IMR-90 (cell line): Measurements from ENCODE around the gene DPP8. TPM values are rescaled to one million over a fixed set of nuclear protein-coding genes. Genes with fewer than 3 reads are reported as not detected.
"Not testable (repeated sequence)": the region's sequence is repeated elsewhere in the genome, so short reads cannot be mapped to it uniquely, and the experiment has no call there.

Source experiments
- ATAC-seq: fragments of 200-7000 bp; cut with Tn5 transposase; 2 replicates; pipeline ENCODE4 v1.9.1; 2020; ENCODE audit warnings: low read depth, mild to moderate bottlenecking, moderate library complexity
- BruUV-seq: library from RNA; stranded (reverse); fragments of 400-500 nt; replicated peaks from 2 replicates; lab custom pipeline; 2021; lab: Mats Ljungman, UMichigan
- CTCF ChIA-PET: fragments of 300-600 bp; formaldehyde crosslinking; extraction: SDS; loops from one replicate; lab custom pipeline; 2021; ENCODE audit warnings: antibody characterized with exemption; lab: Yijun Ruan, JAX
- POLR2A ChIA-PET: fragments of 300-600 bp; sonication (Branson Sonifier 250); formaldehyde crosslinking; loops from one replicate; lab custom pipeline; 2022; ENCODE audit warnings: antibody characterized with exemption; ENCODE audit not compliant: unreplicated experiment; lab: Charles Lee
- DNase-seq: peaks from one replicate; pipeline ENCODE4 v3.0.0; 2013
- H2AFZ ChIP-seq: replicated peaks from 2 replicates; pipeline ENCODE3; 2013; ENCODE audit warnings: low read length, mild to moderate bottlenecking; ENCODE audit not compliant: poor library complexity
- H2AK5ac ChIP-seq: 2 replicates; pipeline ENCODE4 v1.6.1; 2013; ENCODE audit warnings: low read depth, low read length, inconsistent platforms
- H2AK9ac ChIP-seq: replicated peaks from 2 replicates; pipeline ENCODE3; 2013; ENCODE audit warnings: mild to moderate bottlenecking, low read depth, low read length, moderate library complexity; ENCODE audit not compliant: poor library complexity
- H2BK120ac ChIP-seq: 2 replicates; pipeline ENCODE4 v1.6.1; 2013; ENCODE audit warnings: low read depth, low read length, inconsistent platforms
- H2BK15ac ChIP-seq: 3 replicates; pipeline ENCODE4 v1.6.1; 2013; ENCODE audit warnings: low read depth, low read length, inconsistent platforms
- H2BK20ac ChIP-seq: 2 replicates; pipeline ENCODE4 v1.6.1; 2013; ENCODE audit warnings: low read depth, mild to moderate bottlenecking, inconsistent platforms, low read length, moderate library complexity
- H2BK5ac ChIP-seq: 2 replicates; pipeline ENCODE4 v1.6.1; 2013; ENCODE audit warnings: mild to moderate bottlenecking, low read depth, low read length, inconsistent platforms; ENCODE audit not compliant: poor library complexity, severe bottlenecking
- H3K14ac ChIP-seq: replicated peaks from 2 replicates; pipeline ENCODE4 v1.6.1; 2013; ENCODE audit warnings: low read depth, low read length, inconsistent platforms
- H3K18ac ChIP-seq: 2 replicates; pipeline ENCODE4 v1.6.1; 2013; ENCODE audit warnings: low read depth, low read length, control low read depth
- H3K23ac ChIP-seq: 2 replicates; pipeline ENCODE4 v1.6.1; 2013; ENCODE audit warnings: low read depth, low read length, inconsistent platforms
- H3K27ac ChIP-seq: 2 replicates; pipeline ENCODE4 v1.5.1; 2013; ENCODE audit warnings: mild to moderate bottlenecking, control low read depth, low read length; ENCODE audit not compliant: insufficient read depth
- H3K27me3 ChIP-seq: 2 replicates; pipeline ENCODE4 v1.6.1; 2013; ENCODE audit warnings: low read length; ENCODE audit not compliant: control insufficient read depth, insufficient read depth
- H3K36me3 ChIP-seq: 2 replicates; pipeline ENCODE4 v1.6.1; 2013; ENCODE audit warnings: low read length, mixed read lengths; ENCODE audit not compliant: control insufficient read depth, insufficient read depth
- H3K4ac ChIP-seq: 2 replicates; pipeline ENCODE4 v1.6.1; 2013; ENCODE audit warnings: low read depth, low read length, inconsistent platforms
- H3K4me1 ChIP-seq: 2 replicates; pipeline ENCODE4 v1.6.1; 2013; ENCODE audit warnings: low read length, mixed read lengths; ENCODE audit not compliant: control insufficient read depth, insufficient read depth
- H3K4me2 ChIP-seq: 2 replicates; pipeline ENCODE4 v1.6.1; 2013; ENCODE audit warnings: low read depth, mild to moderate bottlenecking, control low read depth, low read length, moderate library complexity
- H3K4me3 ChIP-seq: 2 replicates; pipeline ENCODE4 v1.5.1; 2013; ENCODE audit warnings: low read depth, mild to moderate bottlenecking, control low read depth, low read length, moderate library complexity; ENCODE audit not compliant: insufficient read depth
- H3K56ac ChIP-seq: 2 replicates; pipeline ENCODE4 v1.6.1; 2013; ENCODE audit warnings: low read length, inconsistent platforms; ENCODE audit not compliant: insufficient read depth; ENCODE audit errors: extremely low read depth
- H3K79me1 ChIP-seq, 2 experiments: 2 replicates each; pipeline ENCODE4 v1.6.1; 2013; ENCODE audit warnings: low read length in 2 of 2, inconsistent platforms in 1 of 2, low read depth in 1 of 2
- H3K9ac ChIP-seq: 2 replicates; pipeline ENCODE4 v1.6.1; 2013; ENCODE audit warnings: low read depth, low read length, control low read depth
- H3K9me1 ChIP-seq: 2 replicates; pipeline ENCODE4 v1.6.1; 2013; ENCODE audit warnings: low read length, inconsistent platforms; ENCODE audit not compliant: insufficient read depth
- H3K9me3 ChIP-seq: 2 replicates; pipeline ENCODE4 v1.6.1; 2013; ENCODE audit warnings: low read length; ENCODE audit not compliant: control insufficient read depth, insufficient read depth
- H4K20me1 ChIP-seq: 2 replicates; pipeline ENCODE4 v1.6.1; 2013; ENCODE audit warnings: low read length, inconsistent platforms; ENCODE audit not compliant: insufficient read depth
- H4K5ac ChIP-seq: 2 replicates; pipeline ENCODE4 v1.6.1; 2013; ENCODE audit warnings: mild to moderate bottlenecking, low read depth, low read length, control low read depth
- H4K8ac ChIP-seq, 2 experiments: 2 replicates each; pipeline ENCODE4 v1.6.1; 2013; ENCODE audit warnings: low read depth in 2 of 2, low read length in 2 of 2, control low read depth in 1 of 2, inconsistent platforms in 1 of 2
- H4K91ac ChIP-seq: 2 replicates; pipeline ENCODE4 v1.6.1; 2013; ENCODE audit warnings: low read depth, low read length, inconsistent platforms; ENCODE audit not compliant: insufficient read depth
- WGBS, 2 experiments: methylation state at CpG; one replicate each; pipeline versions ENCODE4 v1.1.5 to v1.1.7; 2013; ENCODE audit warnings: missing lambda C conversion rate in 2 of 2; ENCODE audit not compliant: insufficient read length in 1 of 2; ENCODE audit errors: extremely low coverage in 2 of 2; 5-methylcytosine and 5-hydroxymethylcytosine counted together
- dilution Hi-C: fragments of 300-500 bp; cut with HindIII; formaldehyde crosslinking; loops from one replicate; pipeline ENCODE4 v1.14.3; 2018; ENCODE audit warnings: low sequenced_read_pairs; ENCODE audit not compliant: unreplicated experiment
- in situ Hi-C: fragments of 300-500 bp; cut with MboI; formaldehyde crosslinking; loops from 3 replicates; pipeline ENCODE4 v1.14.3; 2019; ENCODE audit warnings: low sequenced_read_pairs, inconsistent platforms, mixed read lengths
- intact Hi-C: fragments of 100-400 bp; cut with micrococcal nuclease; formaldehyde crosslinking; loops from 2 replicates; pipeline ENCODE4 v1.10.0; 2022
- polyA plus RNA-seq, 3 experiments: library from polyadenylated mRNA; depleted of rRNA; stranded (reverse); fragments of >200 nt; gene quantifications; 2 replicates each; pipeline ENCODE4 v1.2.3, GENCODE V29; 2012; ENCODE audit warnings: low replicate concordance in 1 of 3
- total RNA-seq: library from RNA; depleted of rRNA; stranded (reverse); fragments of >200 nt; gene quantifications from 2 replicates; pipeline ENCODE4 v1.2.3, GENCODE V29; 2012

Gene DPP8
- total and polyA plus RNA-seq, 2 of the 4 experiments (the other 2 are of a cell fraction): 10.7 to 29.4 TPM

- H3K27me3 ChIP-seq, H3K14ac ChIP-seq, DNase-seq, H3K4me2 ChIP-seq, H2BK5ac ChIP-seq, in situ Hi-C loops, H3K4ac ChIP-seq, H2BK15ac ChIP-seq, H2BK120ac ChIP-seq, H2BK20ac ChIP-seq, H3K9ac ChIP-seq, H2AK5ac ChIP-seq, H3K27ac ChIP-seq, H2AFZ ChIP-seq, H4K8ac ChIP-seq, H3K4me3 ChIP-seq, H3K9me3 ChIP-seq, dilution Hi-C loops, H3K36me3 ChIP-seq, CTCF ChIA-PET, ATAC-seq, H3K56ac ChIP-seq, POLR2A ChIA-PET, H2AK9ac ChIP-seq, H4K91ac ChIP-seq, H3K23ac ChIP-seq, H3K18ac ChIP-seq, intact Hi-C loops, H4K5ac ChIP-seq, BruUV-seq, H3K4me1 ChIP-seq: not testable (repeated sequence)
- no CpG with 5 or more reads among the region's 6 CpGs for WGBS, 2 experiments
- H3K79me1 ChIP-seq: peaks cover 39 to 71% of the 10 kb centered on the region in 2 experiments
- peaks cover 15% of the 10 kb centered on the region for H3K9me1 ChIP-seq
- H4K20me1 ChIP-seq: peaks cover 25% of the 10 kb centered on the region
Measured at GRCh38 chr15:65552851-65553250, 35.4 kb upstream of the DPP8 start.
